Uterus (tissue), 2 donors: ENCODE results near the gene TUBAL3.

Source experiments
- CTCF ChIP-seq, 4 experiments: fragments of 200-600 bp in 2 of 4; fragments of 450-650 bp in 2 of 4; sonication (generic) in 2 of 4; IDR thresholded peaks; one replicate each; pipeline ENCODE4 v1.5.1; 2016 to 2019; ENCODE audit warnings: antibody characterized with exemption in 4 of 4, mild to moderate bottlenecking in 2 of 4, moderate library complexity in 1 of 4
- POLR2A ChIP-seq, 2 donors: fragments of 450-650 bp; IDR thresholded peaks; one replicate each; pipeline ENCODE4 v1.6.1; 2016; ENCODE audit warnings: antibody characterized with exemption in 2 of 2, mild to moderate bottlenecking in 1 of 2, moderate library complexity in 1 of 2

DNA sequence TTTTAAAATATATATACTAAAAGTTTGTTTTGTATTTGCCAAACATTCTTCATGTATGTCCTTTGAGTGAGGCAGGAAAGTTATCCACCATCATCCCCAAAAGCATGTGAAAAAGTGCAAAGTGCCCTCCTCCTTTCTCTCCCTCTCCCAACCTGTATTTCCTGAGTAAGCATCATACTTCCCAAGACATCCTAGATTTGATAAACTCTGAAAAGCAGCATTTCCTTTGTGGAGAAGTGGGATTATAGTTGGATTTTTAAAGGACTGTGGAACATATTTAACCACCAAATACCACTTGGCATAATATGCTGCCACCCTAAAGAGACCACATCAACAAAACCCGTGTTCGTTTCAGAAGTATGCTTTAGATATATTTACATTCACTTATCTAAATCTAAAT, 44.6 kb upstream of the TUBAL3 start:
- no peak for TF ChIP-seq POLR2A (IDR thresholded peaks at IDR 0.05)
- TF ChIP-seq CTCF (IDR thresholded peaks at IDR 0.05), result no peak
